ENCODE results near the gene PTX3.

PTX3 gene

DNA sequence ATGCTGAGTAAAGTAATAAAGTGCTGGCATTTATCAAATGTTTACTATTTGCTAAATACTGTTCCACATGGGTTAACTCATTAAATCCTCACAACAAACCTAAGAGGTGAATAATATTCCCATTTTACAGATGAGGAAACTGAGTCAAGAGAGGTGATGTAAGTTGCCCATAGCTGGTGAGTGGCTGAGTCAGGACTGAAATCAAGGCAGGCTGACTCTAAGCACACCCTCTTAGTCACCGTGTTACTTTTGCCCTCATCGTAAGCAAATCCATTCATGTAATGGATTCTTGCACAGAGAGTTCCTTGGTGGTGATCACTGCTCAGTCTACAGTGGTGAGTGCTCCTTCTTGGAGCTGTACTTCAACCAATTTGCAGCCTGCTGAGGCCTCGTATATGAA lies 28.9 kb upstream of the PTX3 start:
- no peak for DNase-seq
- Histone ChIP-seq H3K27ac (no peak overlapping the region), H3K4me3 (ENCODE audit: low read depth, low read length) (no peak overlapping the region), H3K36me3 (no peaks in the 10 kb centered on the region), H3K27me3 (ENCODE audit: insufficient read depth, low read depth, severe bottlenecking) (no peaks in the 10 kb centered on the region), H3K9me3 (ENCODE audit: severe bottlenecking) (no peaks in the 10 kb centered on the region)
- no peak for TF ChIP-seq CTCF (IDR thresholded peaks at IDR 0.05; ENCODE audit: low read depth, low read length)

DNA sequence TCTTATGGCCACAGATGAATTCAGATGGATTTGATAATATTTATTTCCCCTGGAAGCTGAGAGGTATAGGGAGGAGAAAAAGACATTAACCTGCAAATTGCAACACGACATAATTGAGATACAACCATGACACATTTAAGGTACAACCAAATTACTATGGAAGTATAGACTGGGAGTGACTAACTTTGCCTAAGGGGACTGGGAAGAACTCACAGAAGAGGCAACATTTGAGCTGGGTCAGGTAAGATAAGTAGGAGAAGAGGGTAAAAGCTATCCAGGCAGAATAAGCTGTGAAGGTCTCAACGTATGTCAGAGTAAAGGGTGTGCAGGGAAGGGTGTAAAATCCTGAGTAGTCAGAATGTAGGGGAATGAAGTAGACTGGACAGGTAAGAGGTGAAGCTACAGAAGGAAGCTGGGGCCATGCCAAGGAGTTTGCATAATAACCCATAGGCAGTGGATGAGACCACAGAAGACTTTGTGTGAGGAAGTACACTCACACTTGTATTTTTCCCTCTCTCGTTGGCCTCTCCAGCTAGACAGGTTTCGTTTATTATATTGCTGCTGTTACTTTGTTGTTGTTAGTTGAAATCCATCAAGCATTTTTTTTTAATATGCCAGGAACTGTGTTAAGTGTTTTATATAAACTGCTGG lies 28.0 kb upstream of the PTX3 start:
- H3K27ac ChIP-seq: no peak overlapping the region
- no peak for TF ChIP-seq CTCF (IDR thresholded peaks at IDR 0.05; ENCODE audit: low read depth, low read length)
- no peak for DNase-seq

GRCh38 chr3:157409516-157409915 lies 27.1 kb upstream of the PTX3 start:
- DNase-seq: no peak
- Histone ChIP-seq H3K27ac (no peak overlapping the region), H3K27me3 (ENCODE audit: insufficient read depth, low read depth, severe bottlenecking) (no peaks in the 10 kb centered on the region), H3K9me3 (ENCODE audit: severe bottlenecking) (no peaks in the 10 kb centered on the region), H3K36me3 (no peaks in the 10 kb centered on the region), H3K4me3 (ENCODE audit: low read depth, low read length) (no peak overlapping the region)
- no peak for TF ChIP-seq CTCF (IDR thresholded peaks at IDR 0.05; ENCODE audit: low read depth, low read length)

More for the DNA sequence above, 28.0 kb upstream of the PTX3 start:
- no peaks in the 10 kb centered on the region for H3K9me3 ChIP-seq (ENCODE audit: severe bottlenecking)
- H3K36me3 ChIP-seq: no peaks in the 10 kb centered on the region
- no peaks in the 10 kb centered on the region for H3K27me3 ChIP-seq (ENCODE audit: insufficient read depth, low read depth, severe bottlenecking)
- H3K4me3 ChIP-seq (ENCODE audit: low read depth, low read length): no peak overlapping the region

GRCh38 chr3:157410945-157411344 lies 25.7 kb upstream of the PTX3 start:
- H3K4me3 ChIP-seq (ENCODE audit: low read depth, low read length): no peak overlapping the region
- no peaks in the 10 kb centered on the region for H3K36me3 ChIP-seq
- no peak for TF ChIP-seq CTCF (IDR thresholded peaks at IDR 0.05; ENCODE audit: low read depth, low read length)
- H3K27ac ChIP-seq: no peak overlapping the region
- DNase-seq: no peak
- no peaks in the 10 kb centered on the region for H3K27me3 ChIP-seq (ENCODE audit: insufficient read depth, low read depth, severe bottlenecking)
- H3K9me3 ChIP-seq (ENCODE audit: severe bottlenecking): no peaks in the 10 kb centered on the region

DNA sequence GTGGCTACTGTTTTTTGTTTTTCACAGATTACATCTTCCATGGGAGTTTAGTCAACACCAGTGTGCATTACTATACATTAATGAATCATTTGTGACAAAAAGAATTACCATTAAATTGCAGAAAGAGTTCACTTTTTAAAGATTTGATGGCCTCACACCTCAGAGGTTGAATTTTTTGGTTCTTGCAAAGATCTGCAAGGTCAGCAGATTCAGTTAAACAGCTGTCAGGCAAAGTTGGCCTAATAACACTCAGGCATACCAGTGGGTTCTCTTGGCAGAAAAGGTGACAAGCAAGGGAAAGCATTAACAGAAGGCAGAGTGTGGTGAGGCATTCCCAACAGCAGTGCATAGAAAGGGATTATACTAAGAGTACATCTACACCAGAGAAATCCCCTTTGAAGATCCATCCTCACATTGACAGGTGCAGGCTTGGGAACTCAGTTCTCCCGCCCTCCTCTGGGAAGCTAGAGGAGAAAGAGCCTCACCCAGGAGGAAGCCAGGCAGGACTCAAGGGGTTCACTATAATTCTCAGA lies 24.3 kb upstream of the PTX3 start:
- DNase-seq: no peak
- no peak overlapping the region for H3K4me3 ChIP-seq (ENCODE audit: low read depth, low read length)
- no peaks in the 10 kb centered on the region for H3K9me3 ChIP-seq (ENCODE audit: severe bottlenecking)
- H3K27ac ChIP-seq: no peak overlapping the region
- TF ChIP-seq CTCF (IDR thresholded peaks at IDR 0.05; ENCODE audit: low read depth, low read length): no peak
- H3K27me3 ChIP-seq (ENCODE audit: insufficient read depth, low read depth, severe bottlenecking): no peaks in the 10 kb centered on the region
- no peaks in the 10 kb centered on the region for H3K36me3 ChIP-seq

GRCh38 chr3:157414861-157415260 lies 21.8 kb upstream of the PTX3 start:
- Histone ChIP-seq H3K36me3 (no peaks in the 10 kb centered on the region), H3K9me3 (ENCODE audit: severe bottlenecking) (no peaks in the 10 kb centered on the region), H3K4me3 (ENCODE audit: low read depth, low read length) (no peak overlapping the region), H3K27me3 (ENCODE audit: insufficient read depth, low read depth, severe bottlenecking) (no peaks in the 10 kb centered on the region), H3K27ac (no peak overlapping the region)
- TF ChIP-seq CTCF (IDR thresholded peaks at IDR 0.05; ENCODE audit: low read depth, low read length): no peak
- DNase-seq: no peak
